CD4-positive, alpha-beta T cell treated with Interleukin-21 for 1 hour (primary cell): ENCODE data around the gene ZNF764.
"Not testable (repeated sequence)": the region's sequence is repeated elsewhere in the genome, so short reads cannot be mapped to it uniquely, and the experiment has no call there.

ENCODE experiments used
- DNase-seq: peaks from one replicate; pipeline ENCODE4 v3.0.0-alpha.2; 2020

Gene ZNF764

DNA sequence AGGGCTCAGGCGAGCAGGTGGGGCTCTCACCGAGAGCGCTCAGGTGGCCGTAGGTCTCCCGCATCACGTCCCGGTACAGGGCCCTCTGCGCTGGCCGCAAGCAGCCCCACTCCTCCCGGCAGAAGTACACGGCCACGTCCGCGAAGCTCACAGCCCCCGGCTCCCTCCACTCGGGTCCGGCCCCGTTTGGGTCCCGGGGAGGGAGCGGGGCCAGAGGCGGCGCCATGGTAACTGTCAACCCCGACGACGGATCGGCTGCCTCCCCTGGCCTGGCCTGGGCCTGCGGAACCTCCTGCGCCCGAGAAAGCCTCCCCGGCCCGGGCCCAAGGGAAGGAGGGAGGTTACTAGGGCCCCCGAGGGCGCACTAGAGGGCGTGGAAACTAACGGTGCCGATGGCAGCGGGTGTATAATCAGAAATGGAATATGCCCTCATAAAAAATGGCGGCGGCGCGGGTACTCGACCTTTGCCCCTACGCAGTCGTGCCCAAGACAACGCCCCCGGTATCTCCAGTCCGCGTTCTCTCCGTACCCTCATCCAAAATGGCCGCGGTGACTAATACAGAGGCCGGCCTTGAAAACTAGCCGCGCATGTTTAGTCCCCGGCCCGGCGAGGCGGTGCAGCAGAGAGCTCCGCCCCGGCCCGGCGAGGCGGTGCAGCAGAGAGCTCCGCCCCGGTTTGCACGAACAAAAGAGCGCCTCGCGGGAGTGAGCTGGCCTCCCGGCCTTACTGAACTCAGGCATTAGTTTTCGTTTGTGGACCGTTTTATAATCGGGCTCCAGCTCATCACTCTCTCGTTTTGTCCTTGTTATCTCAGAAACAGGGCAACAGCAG is at the start of gene ZNF764:
TSS of gene ZNF764 (minus strand) at position 418 of the 832 bp plus-strand sequence. CDS start at position 226, 192 bp downstream.
- peak; percentile 99 for DNase-seq

DNA sequence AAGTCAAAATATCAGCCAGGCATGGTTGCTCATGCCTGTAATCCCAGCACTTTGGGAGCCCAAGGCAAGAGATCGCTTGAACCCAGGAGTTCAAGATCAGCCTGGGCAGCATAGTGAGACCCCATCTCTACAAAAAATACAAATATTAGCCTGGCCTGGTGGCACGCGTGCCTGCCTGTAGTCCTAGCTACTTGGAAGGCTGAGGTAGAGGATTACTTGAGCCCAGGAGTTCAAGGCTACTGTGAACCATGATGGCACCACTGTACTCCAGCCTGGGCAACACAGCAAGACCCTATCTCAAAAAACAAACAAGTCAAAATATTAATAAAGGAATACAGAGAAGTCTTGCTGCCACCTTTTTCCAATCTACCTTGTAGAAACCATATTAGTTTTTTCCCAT is 47.8 kb upstream of the ZNF764 start:
- no peak for DNase-seq

DNA sequence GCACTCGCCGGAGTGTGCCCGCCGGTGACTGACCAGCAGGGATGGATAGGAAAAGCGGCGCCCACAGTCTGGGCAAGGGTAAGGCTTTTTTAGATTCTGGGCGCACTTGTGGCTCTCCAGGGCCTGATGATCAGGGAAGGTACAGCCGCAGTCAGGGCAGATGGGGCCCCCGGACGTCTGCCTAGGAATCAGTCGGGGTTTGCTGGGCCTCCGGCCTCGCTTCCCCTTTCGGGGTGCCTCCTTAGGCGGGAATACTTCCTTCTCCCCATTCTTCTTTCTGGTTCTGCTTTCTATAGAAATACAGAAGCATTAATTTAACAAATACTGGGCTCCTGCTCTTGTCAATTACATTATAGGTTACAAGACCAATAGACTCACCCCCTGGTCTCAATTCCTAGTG is 47.0 kb upstream of the ZNF764 start:
- no peak for DNase-seq

DNA sequence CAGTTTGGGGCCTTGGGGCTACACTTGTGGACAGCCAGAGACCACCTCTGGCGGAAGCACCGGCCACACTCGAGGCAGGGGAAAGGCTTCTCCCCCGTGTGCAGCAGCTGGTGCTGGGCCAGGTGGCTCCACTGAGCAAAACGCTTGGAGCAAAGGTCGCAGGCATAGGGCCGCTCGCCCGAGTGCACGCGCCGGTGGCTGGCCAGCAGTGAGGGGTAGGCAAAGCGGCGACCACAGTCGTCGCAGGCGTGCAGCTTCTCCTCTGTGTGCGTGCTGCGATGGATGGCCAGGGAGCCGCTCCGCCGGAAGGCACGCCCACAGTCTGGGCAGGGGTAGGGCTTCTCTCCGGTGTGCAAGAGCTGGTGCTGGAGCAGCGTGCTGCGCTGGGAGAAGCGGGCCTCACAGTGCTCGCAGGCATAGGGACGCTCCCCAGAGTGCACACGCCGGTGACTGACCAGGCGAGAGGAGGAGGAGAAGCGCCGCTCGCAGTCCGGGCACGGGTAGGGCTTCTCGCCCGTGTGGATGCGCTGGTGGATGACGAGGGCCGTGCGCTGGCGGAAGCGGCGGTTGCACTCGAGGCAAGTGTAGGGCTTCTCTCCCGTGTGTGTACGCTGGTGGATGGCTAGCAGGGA is 46.3 kb upstream of the ZNF764 start:
- no peak for DNase-seq

DNA sequence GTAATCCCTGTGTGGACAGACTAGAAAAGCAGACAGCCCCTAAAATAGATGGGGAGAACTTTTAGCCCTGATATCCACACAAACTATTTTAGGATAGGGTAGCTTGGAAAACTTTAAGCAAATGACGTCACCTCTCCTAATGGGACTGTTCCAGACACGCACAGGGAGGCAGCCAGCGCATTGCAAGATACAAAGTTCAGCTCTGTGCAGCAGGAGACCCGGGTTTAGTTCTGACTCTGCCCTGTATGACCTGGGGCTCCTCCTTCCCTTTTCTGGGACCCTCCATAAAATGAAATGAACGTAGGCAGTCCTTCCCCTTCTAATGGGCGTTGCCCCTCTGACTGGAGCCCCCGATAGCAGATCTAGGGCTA is 45.8 kb upstream of the ZNF764 start:
- DNase-seq, result no peak

DNA sequence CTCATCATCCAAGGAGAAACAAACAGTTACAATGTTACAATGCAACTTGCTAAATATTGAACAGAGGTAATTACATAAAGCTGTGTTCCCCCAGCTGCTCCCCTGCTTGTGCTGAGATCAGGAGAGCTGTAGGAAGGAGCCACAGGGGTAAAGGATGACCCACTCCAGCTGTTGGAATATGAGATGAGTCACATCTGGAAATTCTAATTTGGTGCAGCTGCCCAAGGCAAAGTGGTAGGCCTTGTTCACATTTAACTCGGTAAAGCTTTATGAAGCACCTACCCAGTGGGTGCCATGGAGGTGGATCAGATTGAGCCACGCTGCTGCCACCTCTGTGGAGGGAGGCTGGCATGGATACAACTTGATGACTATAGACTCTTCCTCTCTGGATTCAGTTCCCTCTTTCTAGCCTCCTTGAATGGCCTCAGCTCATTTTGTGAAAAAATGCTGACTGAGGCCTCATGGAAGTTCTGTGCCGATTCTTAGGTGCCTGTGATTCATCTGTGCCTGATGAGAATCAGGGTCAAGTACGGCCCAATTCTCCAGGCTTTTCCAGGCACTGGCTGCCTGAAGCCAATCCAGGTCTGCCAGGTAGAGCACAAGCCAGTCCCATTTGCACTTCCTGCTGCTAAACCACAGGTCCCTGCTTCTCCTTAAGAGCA is 44.6 kb upstream of the ZNF764 start:
- no peak for DNase-seq

DNA sequence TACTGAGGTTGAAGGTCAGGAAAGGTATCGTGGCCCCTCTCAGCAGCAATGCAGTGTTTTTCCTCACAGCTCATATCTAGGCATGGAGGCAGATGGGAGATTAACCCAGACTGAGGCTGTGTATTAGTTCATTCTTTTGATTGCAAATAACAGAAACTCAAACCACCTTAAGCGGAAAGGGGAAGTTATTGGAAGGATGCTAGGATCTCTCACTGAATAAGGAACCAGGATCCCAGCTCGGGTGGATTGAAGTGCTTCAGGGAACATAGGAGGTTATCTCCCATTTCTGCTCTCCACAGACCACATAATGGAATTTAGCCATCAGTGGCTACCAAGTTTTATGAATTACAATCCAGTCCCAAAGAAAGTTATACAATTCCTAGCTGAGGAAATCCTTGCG is 43.8 kb upstream of the ZNF764 start:
- DNase-seq, result no peak

DNA sequence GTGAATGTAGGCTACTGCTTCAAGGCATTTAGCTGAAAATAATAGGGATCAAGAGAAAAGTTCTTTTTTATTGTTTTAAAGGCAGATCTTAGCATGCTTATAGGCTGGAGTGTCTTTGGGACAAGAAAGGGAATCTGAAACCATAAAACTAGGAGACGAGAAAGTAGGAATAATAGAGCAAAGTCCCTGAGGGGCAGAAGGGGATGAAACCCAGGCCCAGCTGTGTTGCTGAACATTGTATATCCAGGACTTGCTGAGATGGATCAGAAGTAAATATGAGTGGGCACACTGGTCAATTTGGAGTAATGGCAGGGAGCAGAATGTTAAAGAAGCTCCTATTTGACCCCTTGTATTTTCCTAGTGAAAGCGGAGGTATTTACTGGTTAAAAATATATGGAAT is 42.8 kb upstream of the ZNF764 start:
- DNase-seq, result no peak

DNA sequence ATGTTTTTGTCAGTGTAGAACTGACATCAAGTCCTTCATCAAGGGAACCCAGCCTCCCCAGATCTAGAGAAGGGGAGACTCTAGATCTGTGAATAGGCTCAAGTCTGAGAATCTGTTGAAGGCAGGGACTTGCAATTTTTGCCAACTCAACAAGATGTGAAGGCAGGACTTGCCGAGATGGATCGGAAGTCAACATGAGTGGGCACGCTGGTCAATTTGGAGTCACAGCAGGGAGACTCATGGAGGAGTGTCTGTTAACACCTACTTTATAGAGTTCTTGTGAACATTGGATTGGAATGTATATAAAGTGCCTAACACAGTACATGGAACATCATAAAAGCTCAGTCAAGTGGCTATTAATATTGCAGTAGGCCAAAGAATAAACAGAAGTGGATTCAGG is 42.0 kb upstream of the ZNF764 start:
- DNase-seq, result no peak

DNA sequence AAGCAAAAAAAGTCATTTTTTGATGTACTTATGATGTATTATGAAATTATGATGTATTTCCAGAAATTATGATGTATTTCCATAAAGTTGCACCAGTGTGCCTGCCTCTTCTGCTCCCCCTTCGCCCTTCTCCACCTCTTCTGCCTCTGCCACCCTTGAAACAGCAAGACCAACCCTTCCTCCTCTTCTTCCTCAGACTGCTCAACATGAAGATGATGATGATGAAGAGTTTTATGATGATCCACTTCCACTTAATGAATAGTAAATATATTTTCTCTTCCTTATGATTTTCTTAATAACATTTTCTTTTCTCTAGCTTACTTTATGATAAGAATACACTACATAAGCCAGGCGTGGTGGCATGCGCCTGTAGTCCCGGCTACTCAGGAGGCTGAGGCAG is 34.7 kb upstream of the ZNF764 start:
- DNase-seq, result no peak

DNA sequence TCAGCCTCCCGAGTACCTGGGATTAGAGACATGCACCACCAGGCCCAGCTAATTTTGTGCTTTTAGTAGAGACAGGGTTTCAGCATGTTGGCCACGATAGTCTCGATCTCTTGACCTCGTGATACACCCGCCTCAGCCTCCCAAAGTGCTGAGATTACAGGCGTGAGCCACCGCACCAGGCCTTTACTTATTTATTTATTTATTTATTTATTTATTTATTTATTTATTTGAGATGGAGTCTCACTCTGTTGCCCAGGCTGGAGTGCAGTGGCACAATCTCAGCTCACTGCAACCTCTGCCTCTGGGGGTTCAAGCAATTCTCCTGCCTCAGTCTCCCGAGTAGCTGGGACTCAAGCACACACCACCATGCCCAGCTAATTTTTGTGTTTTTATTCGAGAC is 32.7 kb upstream of the ZNF764 start:
- DNase-seq, result not testable (repeated sequence)

DNA sequence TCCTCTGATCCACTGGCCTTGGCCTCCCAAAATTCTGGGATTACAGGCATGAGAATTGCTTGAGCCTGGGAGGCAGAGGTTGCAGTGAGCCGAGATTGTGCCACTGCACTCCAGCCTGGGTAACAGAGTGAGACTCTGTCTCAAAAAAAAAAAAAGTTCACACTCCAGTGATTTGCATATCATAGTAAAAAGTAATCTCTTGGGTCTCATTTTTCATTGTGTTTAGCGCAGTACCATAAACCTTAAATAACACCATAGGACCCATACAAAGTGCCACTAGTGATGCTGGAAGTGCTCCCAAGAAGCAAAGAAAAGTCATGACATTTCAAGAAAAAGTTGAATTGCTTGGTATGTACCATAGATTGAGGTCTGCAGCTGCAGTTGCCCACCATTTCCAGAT is 31.4 kb upstream of the ZNF764 start:
- not testable (repeated sequence) for DNase-seq

DNA sequence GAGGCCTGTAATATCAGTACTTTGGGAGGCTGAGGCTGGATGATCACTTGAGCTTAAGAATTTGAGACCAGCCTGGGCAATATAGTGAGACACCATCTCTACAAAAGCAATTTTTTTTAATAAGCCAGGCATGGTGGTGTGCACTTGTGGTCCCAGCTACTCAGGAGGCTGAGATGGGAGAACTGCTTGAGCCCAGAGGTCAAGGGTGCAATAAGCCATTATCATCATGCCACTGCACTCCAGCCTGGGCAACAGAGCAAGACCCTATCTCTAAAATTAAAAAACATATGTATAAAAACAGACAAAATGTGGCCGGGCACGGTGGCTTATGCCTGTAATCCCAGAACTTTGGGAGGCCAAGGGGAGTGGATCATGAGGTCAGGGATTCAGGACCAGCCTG is 30.5 kb upstream of the ZNF764 start:
- no peak for DNase-seq

DNA sequence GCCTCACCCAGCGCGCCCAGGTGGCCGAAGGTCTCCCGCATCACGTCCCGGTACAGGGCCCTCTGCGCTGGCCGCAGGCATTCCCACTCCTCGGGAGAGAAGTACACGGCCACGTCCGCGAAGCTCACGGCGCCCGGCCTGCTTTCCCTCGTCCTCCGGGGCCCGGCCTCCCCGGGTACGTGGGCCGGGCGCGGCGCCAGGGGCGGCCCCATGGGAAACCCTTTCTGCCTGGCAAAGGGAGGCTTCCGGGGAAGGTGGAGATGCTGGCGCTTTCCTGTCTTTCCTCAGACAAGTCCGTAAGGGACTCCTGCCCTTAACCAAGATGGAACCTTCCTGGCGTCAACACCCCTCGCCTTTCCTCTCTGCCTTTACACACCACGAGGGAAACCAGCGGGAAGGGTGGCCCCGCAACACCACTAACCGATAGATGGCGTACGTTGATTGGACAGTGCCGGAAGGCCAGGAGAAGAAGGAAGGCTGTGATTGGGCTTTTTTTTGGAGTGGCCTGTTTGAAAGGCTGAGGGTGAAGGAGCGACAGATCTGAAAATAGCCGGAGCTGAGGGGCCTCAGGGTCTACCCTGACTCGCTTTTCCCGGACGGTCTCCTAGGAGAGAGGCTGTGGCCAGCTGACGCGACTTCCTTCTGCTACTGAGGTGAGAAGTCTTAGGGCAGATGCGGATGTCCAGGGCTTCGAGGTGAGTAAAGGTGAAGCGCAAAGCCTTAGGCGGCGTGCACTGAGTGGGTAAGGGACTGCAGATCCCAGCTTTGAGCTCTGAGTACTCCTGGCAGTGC is 27.4 kb upstream of the ZNF764 start, which contains the start of gene ZNF785:
TSS of gene ZNF785 (minus strand) at position 298 of the 792 bp plus-strand sequence. CDS start at position 212, 86 bp downstream.
- DNase-seq, result peak; percentile 98

DNA sequence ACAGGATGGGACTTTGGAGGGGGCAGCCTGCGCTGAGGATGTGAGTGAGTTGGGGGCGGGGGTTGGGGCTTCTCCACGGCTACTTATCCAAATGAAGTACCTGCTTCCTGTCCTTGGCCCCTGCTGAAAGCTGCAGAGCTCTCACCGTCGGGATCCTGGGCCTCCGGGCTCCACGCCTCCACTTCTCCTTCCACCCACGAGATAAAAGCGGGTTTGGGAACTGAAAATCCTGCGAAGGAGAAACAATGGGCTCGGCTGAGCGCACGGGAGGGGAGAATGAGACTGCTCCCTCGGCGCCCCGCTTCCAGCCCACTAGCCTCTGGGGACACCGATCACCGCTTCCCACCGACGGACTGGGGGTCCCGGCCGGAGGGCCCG is 26.8 kb upstream of the ZNF764 start:
- no peak for DNase-seq

DNA sequence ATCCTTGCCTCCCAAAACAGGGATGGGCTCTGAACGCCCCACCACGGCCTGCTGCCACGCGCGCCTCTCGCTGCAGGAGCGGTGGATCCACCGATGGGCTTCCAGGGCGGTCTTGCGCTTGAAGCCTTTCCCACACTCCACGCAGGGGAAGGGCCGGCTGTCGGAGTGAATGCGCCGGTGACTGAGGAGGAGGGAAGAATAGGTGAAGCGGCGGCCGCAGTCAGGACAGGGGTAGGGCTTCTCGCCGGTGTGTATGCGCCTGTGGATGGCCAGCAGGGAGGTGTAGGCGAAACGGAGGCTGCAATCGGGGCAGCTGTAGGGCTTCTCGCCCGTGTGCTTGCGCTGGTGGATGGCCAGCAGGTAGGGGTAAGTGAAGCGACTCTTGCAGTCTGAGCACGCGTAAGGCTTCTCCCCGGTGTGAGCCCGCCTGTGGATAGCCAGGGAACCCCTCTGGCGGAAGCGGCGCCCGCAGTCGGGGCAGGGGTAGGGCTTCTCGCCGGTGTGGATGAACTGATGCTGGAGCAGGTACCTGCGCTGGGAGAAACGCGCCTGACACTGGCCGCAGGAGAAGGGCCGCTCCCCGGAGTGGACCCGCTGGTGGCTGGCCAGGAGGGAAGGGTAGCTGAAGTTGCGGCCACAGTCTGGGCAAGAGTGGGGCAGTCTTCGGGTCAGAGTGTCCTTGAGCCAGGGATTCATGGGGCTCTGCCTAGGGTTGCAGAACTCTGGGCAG is 24.6 kb upstream of the ZNF764 start:
- no peak for DNase-seq

DNA sequence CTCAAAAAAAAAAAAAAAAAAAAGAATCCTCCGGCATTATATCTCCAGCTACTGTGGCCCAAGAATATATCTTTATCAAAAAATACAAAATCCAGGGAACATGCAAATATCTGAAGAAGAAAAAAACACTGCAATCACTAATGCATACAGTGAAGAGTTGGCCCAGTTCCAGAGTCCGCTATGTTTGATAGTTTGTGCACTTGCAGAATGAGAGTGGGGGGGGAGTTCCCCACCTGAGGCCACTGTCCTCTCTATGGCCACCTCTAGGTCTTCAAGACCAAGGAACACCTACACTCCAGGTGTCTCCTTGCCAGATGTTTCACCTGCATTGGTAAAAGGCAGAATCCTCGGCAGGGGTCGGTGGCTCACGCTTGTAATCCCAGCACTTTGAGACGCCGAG is 23.3 kb upstream of the ZNF764 start:
- no peak for DNase-seq

DNA sequence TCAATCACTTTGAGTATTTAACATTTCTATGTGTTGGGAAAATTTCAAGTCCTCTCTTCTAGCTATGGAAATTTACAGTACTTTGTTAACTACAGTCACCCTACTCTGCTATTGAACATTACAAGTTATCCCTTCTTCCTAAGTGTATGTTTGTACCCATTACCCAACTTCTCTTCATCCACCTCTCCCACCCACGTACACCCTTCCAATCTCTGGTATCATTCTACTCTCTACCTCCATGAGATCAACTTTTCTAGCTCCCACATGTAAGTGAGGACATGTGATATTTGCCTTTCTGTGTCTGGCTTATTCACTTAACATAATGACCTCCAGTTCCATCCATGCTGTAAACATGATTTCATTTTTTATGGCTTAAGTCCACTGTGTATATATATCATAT is 16.5 kb upstream of the ZNF764 start:
- DNase-seq, result no peak

DNA sequence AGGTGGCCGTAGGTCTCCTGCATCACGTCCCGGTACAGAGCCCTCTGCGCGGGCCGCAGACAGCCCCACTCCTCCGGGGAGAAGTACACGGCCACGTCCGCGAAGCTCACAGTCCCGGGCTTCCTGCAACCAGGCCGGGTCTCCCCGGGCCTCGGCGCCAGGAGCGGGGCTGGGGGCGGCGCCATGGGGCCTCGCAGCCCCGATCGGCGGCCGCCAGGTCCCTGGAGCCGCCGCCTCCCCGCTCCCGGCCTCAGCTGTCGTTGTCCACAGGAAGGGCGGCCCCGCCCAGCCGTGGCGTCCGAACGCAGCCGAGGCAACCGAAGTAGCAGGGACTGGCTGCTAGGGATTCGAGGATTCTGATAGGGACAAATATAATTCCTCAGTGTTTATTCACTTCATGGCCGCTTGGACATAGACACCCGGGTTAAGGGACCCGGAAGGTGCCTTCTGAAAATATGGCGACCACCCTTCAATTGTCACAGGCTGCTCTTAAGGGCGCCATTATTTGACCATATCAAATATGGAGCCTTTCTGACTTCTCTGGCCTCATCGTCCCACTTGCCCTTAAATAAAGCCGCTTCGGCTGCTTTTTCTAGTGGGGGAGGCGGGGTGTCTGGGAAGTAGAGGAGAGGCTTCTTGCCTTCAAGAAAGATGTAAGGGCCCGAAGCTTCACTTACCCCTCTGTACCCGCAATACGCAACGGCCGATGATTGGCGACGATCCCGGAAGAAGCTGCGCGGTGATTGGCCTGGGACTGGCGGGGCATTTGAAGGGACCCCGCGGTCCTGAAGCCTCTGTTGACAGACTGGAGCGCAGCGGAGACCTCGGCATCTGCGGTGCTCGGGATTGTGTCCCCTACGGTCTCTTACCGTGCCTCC is 13.5 kb upstream of the ZNF764 start, which contains the start of gene ZNF688:
TSS of gene ZNF688 (minus strand) at position 270 of the 878 bp plus-strand sequence. CDS start at position 185, 85 bp downstream.
- DNase-seq, result peak; percentile 99

DNA sequence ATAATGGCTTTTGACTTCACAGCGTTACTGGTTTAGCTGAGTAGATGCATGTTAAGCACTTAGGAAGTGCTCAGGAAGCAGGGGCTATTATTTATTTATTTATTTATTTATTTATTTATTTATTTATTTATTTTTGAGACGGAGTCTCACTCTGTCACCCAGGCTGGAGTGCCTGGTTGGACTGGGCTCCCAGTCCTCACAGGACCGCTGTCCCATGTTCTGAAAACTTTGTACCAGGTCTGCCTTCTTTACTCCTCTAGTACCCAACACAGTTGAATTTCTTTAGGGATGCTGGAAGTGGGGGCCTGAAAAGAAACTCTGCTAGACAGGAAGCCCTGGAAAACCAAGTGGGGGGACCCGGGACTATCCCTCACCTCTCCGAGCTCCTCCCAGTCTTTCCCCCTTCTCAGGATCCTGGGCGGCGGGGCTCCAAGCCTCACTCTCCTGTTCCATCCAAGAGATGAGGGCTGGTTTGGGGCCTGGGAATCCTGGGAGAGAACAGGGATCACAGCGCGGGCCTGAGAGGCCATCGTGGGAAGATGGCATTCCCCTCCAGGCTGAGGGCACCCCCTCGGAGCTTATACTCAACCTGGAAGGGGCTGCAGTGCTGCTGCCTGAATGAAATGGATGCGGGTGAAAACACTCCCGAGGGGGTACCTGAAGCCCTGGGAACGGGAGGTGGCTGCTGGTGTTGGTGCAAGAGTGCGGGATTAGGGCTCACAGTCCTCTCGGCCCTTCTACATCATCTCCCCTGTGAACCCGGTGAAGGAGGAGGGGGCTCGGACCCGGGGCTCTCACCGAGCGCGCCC is 12.7 kb upstream of the ZNF764 start:
- DNase-seq, result no peak
